ENCODE measurements around the gene UCN. TPM values are rescaled to one million over a fixed set of nuclear protein-coding genes. Genes with fewer than 3 reads are reported as not detected.

Gene UCN
- total and polyA plus RNA-seq, 2 donors (not counting 1 experiment from before 2014, with no cell fraction given), result 3.6 to 4.5 TPM

DNA sequence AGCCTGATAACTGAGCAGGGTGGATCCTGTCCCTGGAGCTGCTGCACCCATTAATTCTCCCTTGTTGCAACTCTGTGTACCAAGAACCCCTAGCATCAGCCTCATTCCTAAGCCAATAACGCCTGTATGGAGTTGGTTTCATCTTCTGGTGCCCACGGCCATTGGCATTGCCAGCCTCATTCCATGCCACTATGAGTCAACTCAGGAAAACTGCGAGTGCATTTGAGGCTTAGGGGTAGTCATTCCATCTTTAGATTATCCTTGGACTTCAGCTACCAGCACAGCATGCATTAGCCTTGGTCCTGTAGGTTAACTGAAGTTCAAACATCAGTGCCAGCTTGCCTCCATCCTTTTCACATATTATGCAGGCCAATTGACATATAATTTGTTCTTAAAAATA, 27.4 kb downstream of the UCN start:
- H3K4me2 ChIP-seq (replicated peaks; ENCODE audit: low read depth, low read length, poor library complexity, severe bottlenecking), result no peak overlapping the region
- H3K4me3 ChIP-seq (ENCODE audit: control extremely low read depth in 1 of 5, extremely low read depth in 1 of 5, insufficient read depth in 1 of 5, low read depth in 2 of 5, low read length in 4 of 5), result no peak overlapping the region
- no peaks in the 10 kb centered on the region for H3K4me1 ChIP-seq (ENCODE audit: control insufficient read depth in 2 of 2, insufficient read depth in 2 of 2, low read length in 2 of 2)
- no peaks in the 10 kb centered on the region for H3K36me3 ChIP-seq (replicated peaks in 1 of 2; ENCODE audit: control extremely low read depth in 1 of 2, control insufficient read depth in 1 of 2, extremely low read depth in 1 of 2, insufficient read depth in 2 of 2, low read length in 1 of 2)
- intact Hi-C loops (cut with micrococcal nuclease), result loop anchor here (1.0 kb wide), 4 partner anchors 16 to 320 kb away; no protein-coding TSS in a partner anchor
- TF ChIP-seq EZH2 (IDR thresholded peaks at IDR 0.05; ENCODE audit: borderline replicate concordance, insufficient read depth, low read depth, low read length, poor library complexity, severe bottlenecking), result no peak
- TF ChIP-seq, protein P1, sequence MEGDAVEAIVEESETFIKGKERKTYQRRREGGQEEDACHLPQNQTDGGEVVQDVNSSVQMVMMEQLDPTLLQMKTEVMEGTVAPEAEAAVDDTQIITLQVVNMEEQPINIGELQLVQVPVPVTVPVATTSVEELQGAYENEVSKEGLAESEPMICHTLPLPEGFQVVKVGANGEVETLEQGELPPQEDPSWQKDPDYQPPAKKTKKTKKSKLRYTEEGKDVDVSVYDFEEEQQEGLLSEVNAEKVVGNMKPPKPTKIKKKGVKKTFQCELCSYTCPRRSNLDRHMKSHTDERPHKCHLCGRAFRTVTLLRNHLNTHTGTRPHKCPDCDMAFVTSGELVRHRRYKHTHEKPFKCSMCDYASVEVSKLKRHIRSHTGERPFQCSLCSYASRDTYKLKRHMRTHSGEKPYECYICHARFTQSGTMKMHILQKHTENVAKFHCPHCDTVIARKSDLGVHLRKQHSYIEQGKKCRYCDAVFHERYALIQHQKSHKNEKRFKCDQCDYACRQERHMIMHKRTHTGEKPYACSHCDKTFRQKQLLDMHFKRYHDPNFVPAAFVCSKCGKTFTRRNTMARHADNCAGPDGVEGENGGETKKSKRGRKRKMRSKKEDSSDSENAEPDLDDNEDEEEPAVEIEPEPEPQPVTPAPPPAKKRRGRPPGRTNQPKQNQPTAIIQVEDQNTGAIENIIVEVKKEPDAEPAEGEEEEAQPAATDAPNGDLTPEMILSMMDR (IDR thresholded peaks at IDR 0.05), result no peak
- H3K4me1 Mint-ChIP-seq, result peaks cover 5% of the 10 kb centered on the region
- H3K79me2 ChIP-seq (ENCODE audit: control insufficient read depth, insufficient read depth, low read length), result no peaks in the 10 kb centered on the region
- no peak overlapping the region for H3K9ac ChIP-seq (ENCODE audit: low read length)
- DNase-seq, result no peak
- H2AFZ ChIP-seq (ENCODE audit: insufficient read depth, low read depth, low read length, poor library complexity, severe bottlenecking), result no peak overlapping the region
- peaks cover 45% of the 10 kb centered on the region for H3K27me3 Mint-ChIP-seq
- H3K9me3 Mint-ChIP-seq (ENCODE audit: insufficient read depth), result no peaks in the 10 kb centered on the region
- ChIA-PET POLR2A (interaction anchor here (0.7 to 1.3 kb wide), 2 partner anchors 16 to 317 kb away, joined by 3 read pairs; no protein-coding TSS in a partner anchor), CTCF (interaction anchor here (1.1 to 6.8 kb wide), 15 partner anchors 11 to 435 kb away, joined by 3 to 168 read pairs (median 5); partner anchors contain the start of genes ATRAID, DPYSL5, SLC30A3 and SLC5A6)
- no peak overlapping the region for H3K27ac ChIP-seq (ENCODE audit: low read length in 2 of 2)
- ATAC-seq (ENCODE audit: low read depth), result no peak
- peaks cover 0 to 9% (median 0%) of the 10 kb centered on the region in 4 experiments for H3K27me3 ChIP-seq (replicated peaks in 1 of 4; ENCODE audit: control extremely low read depth in 1 of 4, control insufficient read depth in 3 of 4, insufficient read depth in 4 of 4, low read length in 3 of 4)
- no peak overlapping the region for H3K27ac Mint-ChIP-seq
- WGBS (ENCODE audit: insufficient coverage), result no CpG with 5 or more reads among the region's 3 CpGs
- no peak overlapping the region for H3K4me3 Mint-ChIP-seq
- no peaks in the 10 kb centered on the region for H4K20me1 ChIP-seq (ENCODE audit: control insufficient read depth, insufficient read depth, low read length, poor library complexity, severe bottlenecking)
- no peaks in the 10 kb centered on the region for H3K9me3 ChIP-seq (ENCODE audit: control extremely low read depth in 1 of 3, control insufficient read depth in 2 of 3, insufficient read depth in 1 of 3, low read length in 2 of 3)

DNA sequence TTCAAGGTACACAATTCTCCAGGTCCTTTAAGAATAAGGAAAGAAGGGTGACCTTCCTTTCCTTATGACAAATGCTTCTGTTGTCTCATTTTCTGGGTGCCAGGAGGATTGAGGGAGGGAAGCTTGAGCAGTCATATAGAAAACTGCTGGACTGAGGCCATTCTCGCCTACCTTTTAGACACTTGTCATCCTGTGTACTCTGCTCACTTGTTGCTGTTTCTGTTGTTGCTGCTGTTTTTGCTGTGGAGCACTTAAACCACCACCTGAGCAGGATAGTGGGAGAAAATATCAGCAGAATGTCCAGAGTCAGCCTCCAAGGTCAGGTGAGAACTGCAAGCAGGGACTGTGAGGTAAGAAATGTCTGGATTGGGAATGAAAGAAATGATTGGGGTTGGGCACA, 30.2 kb downstream of the UCN start:
- Histone ChIP-seq H3K27ac (ENCODE audit: low read length in 2 of 2) (no peak overlapping the region), H3K4me3 (ENCODE audit: control extremely low read depth in 1 of 5, extremely low read depth in 1 of 5, insufficient read depth in 1 of 5, low read depth in 2 of 5, low read length in 4 of 5) (no peak overlapping the region), H3K79me2 (ENCODE audit: control insufficient read depth, insufficient read depth, low read length) (no peaks in the 10 kb centered on the region), H3K27me3 (replicated peaks in 1 of 4; ENCODE audit: control extremely low read depth in 1 of 4, control insufficient read depth in 3 of 4, insufficient read depth in 4 of 4, low read length in 3 of 4) (peaks cover 0 to 17% (median 0%) of the 10 kb centered on the region in 4 experiments), H4K20me1 (ENCODE audit: control insufficient read depth, insufficient read depth, low read length, poor library complexity, severe bottlenecking) (no peaks in the 10 kb centered on the region), H3K9ac (ENCODE audit: low read length) (no peak overlapping the region), H3K9me3 (ENCODE audit: control extremely low read depth in 1 of 3, control insufficient read depth in 2 of 3, insufficient read depth in 1 of 3, low read length in 2 of 3) (no peaks in the 10 kb centered on the region), H2AFZ (ENCODE audit: insufficient read depth, low read depth, low read length, poor library complexity, severe bottlenecking) (no peak overlapping the region), H3K4me2 (replicated peaks; ENCODE audit: low read depth, low read length, poor library complexity, severe bottlenecking) (no peak overlapping the region), H3K4me1 (ENCODE audit: control insufficient read depth in 2 of 2, insufficient read depth in 2 of 2, low read length in 2 of 2) (no peaks in the 10 kb centered on the region), H3K36me3 (replicated peaks in 1 of 2; ENCODE audit: control extremely low read depth in 1 of 2, control insufficient read depth in 1 of 2, extremely low read depth in 1 of 2, insufficient read depth in 2 of 2, low read length in 1 of 2) (no peaks in the 10 kb centered on the region)
- H3K27me3 Mint-ChIP-seq, result peaks cover 43% of the 10 kb centered on the region
- DNase-seq (no peak), ATAC-seq (ENCODE audit: low read depth) (no peak)
- no peak overlapping the region for H3K27ac Mint-ChIP-seq
- POLR2A ChIA-PET, result no interaction called here
- 80% methylated on average over 1 of the region's 1 CpG for WGBS (ENCODE audit: insufficient coverage)
- H3K9me3 Mint-ChIP-seq (ENCODE audit: insufficient read depth), result no peaks in the 10 kb centered on the region
- intact Hi-C loops (cut with micrococcal nuclease), result no loop called here
- peaks cover 5% of the 10 kb centered on the region for H3K4me1 Mint-ChIP-seq
- no peak overlapping the region for H3K4me3 Mint-ChIP-seq
- TF ChIP-seq, protein P1 (IDR thresholded peaks at IDR 0.05), result no peak
- no peak for TF ChIP-seq EZH2 (IDR thresholded peaks at IDR 0.05; ENCODE audit: borderline replicate concordance, insufficient read depth, low read depth, low read length, poor library complexity, severe bottlenecking)
- CTCF ChIA-PET, result interaction anchor here (0.6 to 6.8 kb wide), 10 partner anchors 13 to 432 kb away, joined by 3 to 168 read pairs (median 7); partner anchors contain the start of genes AGBL5 and DPYSL5
